SK-N-SH treated with all-trans-retinoic acid at 6 μM for 48 hours (cell line): ENCODE results near the gene ADH1B.
"Not testable (repeated sequence)": the region's sequence is repeated elsewhere in the genome, so short reads cannot be mapped to it uniquely, and the experiment has no call there.

Experiments used
- GLIS3 ChIP-seq: fragments of 250-450 bp; sonication (Bioruptor Pico); IDR thresholded peaks from 2 replicates; pipeline ENCODE4 v1.5.0; 2020; ENCODE audit warnings: mild to moderate bottlenecking, moderate library complexity
- ISL1 ChIP-seq: fragments of 250-450 bp; sonication (Bioruptor Pico); IDR thresholded peaks from 2 replicates; pipeline ENCODE4 v2.1.2; 2022; ENCODE audit warnings: mild to moderate bottlenecking, moderate library complexity
- POU6F1 ChIP-seq: fragments of 250-450 bp; sonication (Bioruptor Pico); IDR thresholded peaks from 2 replicates; pipeline ENCODE4 v1.8.0; 2021; ENCODE audit warnings: low read depth, mild to moderate bottlenecking, moderate library complexity, borderline replicate concordance
- RARB ChIP-seq: fragments of 250-450 bp; sonication (Bioruptor Pico); IDR thresholded peaks from 2 replicates; pipeline ENCODE4 v1.8.0; 2021; ENCODE audit warnings: mild to moderate bottlenecking, moderate library complexity
- TOX ChIP-seq: fragments of 250-450 bp; sonication (Bioruptor Pico); IDR thresholded peaks from 2 replicates; pipeline ENCODE4 v1.8.0; 2021; ENCODE audit warnings: mild to moderate bottlenecking, moderate library complexity, borderline replicate concordance
- TSHZ2 ChIP-seq: fragments of 250-450 bp; sonication (Bioruptor Pico); IDR thresholded peaks from 2 replicates; pipeline ENCODE4 v1.5.0; 2020; ENCODE audit warnings: mild to moderate bottlenecking, moderate library complexity
- ZFP30 ChIP-seq: fragments of 450-650 bp; formaldehyde crosslinking; IDR thresholded peaks from 2 replicates; pipeline ENCODE4 v1.5.0; 2022; ENCODE audit warnings: mild to moderate bottlenecking, moderate library complexity
- ZNF8 ChIP-seq: fragments of 450-650 bp; formaldehyde crosslinking; IDR thresholded peaks from 2 replicates; pipeline ENCODE4 v1.5.0; 2020; ENCODE audit warnings: mild to moderate bottlenecking, moderate library complexity

- not testable (repeated sequence) for TF ChIP-seq POU6F1; TOX; ZNF8 (CRISPR knock-in tag); GLIS3 (CRISPR knock-in tag); ISL1; RARB (CRISPR knock-in tag); TSHZ2 (CRISPR knock-in tag); ZFP30 (CRISPR knock-in tag)
Observed at GRCh38 chr4:99367817-99368216, 46.6 kb upstream of the ADH1B start.
